Measurements from ENCODE around the gene RDH13.

DNA sequence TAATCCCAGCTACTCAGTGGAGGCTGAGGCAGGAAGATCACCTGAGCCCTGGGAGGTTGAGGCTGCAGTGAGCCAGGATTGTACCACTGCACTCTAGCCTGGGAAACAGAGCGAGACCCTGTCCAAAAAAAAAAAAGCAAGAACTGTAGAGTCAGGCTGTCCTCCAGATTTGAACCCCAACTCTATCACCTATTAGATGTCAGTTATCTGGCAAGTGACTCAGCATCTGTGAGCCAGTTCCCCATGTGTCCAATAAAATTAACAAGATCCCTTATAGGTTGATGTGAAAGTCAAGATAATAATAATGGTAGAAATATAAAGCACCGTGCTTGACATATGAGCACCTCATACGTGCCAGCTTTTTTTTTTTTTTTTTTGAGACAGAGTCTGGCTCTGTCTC lies 46.9 kb downstream of the RDH13 start:
- TF ChIP-seq, protein P1, sequence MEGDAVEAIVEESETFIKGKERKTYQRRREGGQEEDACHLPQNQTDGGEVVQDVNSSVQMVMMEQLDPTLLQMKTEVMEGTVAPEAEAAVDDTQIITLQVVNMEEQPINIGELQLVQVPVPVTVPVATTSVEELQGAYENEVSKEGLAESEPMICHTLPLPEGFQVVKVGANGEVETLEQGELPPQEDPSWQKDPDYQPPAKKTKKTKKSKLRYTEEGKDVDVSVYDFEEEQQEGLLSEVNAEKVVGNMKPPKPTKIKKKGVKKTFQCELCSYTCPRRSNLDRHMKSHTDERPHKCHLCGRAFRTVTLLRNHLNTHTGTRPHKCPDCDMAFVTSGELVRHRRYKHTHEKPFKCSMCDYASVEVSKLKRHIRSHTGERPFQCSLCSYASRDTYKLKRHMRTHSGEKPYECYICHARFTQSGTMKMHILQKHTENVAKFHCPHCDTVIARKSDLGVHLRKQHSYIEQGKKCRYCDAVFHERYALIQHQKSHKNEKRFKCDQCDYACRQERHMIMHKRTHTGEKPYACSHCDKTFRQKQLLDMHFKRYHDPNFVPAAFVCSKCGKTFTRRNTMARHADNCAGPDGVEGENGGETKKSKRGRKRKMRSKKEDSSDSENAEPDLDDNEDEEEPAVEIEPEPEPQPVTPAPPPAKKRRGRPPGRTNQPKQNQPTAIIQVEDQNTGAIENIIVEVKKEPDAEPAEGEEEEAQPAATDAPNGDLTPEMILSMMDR (IDR thresholded peaks at IDR 0.05): no peak
- TF ChIP-seq POLR2A (IDR thresholded peaks at IDR 0.05): no peak

Measured in lower leg skin (tissue), 3 donors.